Activated naive CD4-positive, alpha-beta T cell treated with anti-CD3 and anti-CD28 coated beads, Interleukin-2, amount 10 ng/mL, durations not matched to agents 7 days and 5 days (primary cell): ENCODE data around the gene IL15RA.
"Not testable (repeated sequence)": the region's sequence is repeated elsewhere in the genome, so short reads cannot be mapped to it uniquely, and the experiment has no call there.

Experiments used
- CTCF ChIA-PET: fragments of 350-600 bp; sonication (Branson Sonifier 250); formaldehyde crosslinking; loops from one replicate; lab custom pipeline; 2021; ENCODE audit warnings: antibody characterized with exemption; lab: Charles Lee
- DNase-seq: peaks from one replicate; pipeline ENCODE4 v3.0.0-alpha.2; 2020
- H3K27ac Mint-ChIP-seq: one replicate; pipeline ENCODE4 v1.8.0; 2021; ENCODE audit warnings: mild to moderate bottlenecking, moderate library complexity, mixed read lengths
- H3K27me3 Mint-ChIP-seq: one replicate; pipeline ENCODE4 v1.8.0; 2021; ENCODE audit warnings: mild to moderate bottlenecking, mixed read lengths
- H3K36me3 Mint-ChIP-seq: one replicate; pipeline ENCODE4 v1.8.0; 2021; ENCODE audit warnings: mixed read lengths
- H3K4me1 Mint-ChIP-seq: one replicate; pipeline ENCODE4 v1.8.0; 2021; ENCODE audit warnings: mixed read lengths
- H3K4me3 Mint-ChIP-seq: one replicate; pipeline ENCODE4 v1.8.0; 2021; ENCODE audit warnings: mild to moderate bottlenecking, moderate library complexity, mixed read lengths
- H3K9me3 Mint-ChIP-seq: one replicate; pipeline ENCODE4 v1.8.0; 2021; ENCODE audit warnings: mixed read lengths

Gene IL15RA

GRCh38 chr10:5946419-5946775 lies 30.9 kb downstream of the IL15RA start:
- H3K4me1 Mint-ChIP-seq, result peaks cover 12% of the 10 kb centered on the region
- H3K36me3 Mint-ChIP-seq, CTCF ChIA-PET, DNase-seq, H3K27ac Mint-ChIP-seq, H3K9me3 Mint-ChIP-seq, H3K27me3 Mint-ChIP-seq, H3K4me3 Mint-ChIP-seq: not testable (repeated sequence)

- H3K27ac Mint-ChIP-seq, result no peak overlapping the region
- peak overlapping the region; percentile 36 for H3K4me3 Mint-ChIP-seq
- DNase-seq, result no peak
- H3K27me3 Mint-ChIP-seq, result peaks cover 9% of the 10 kb centered on the region
- H3K9me3 Mint-ChIP-seq, result no peaks in the 10 kb centered on the region
- peaks cover 12% of the 10 kb centered on the region for H3K4me1 Mint-ChIP-seq
- CTCF ChIA-PET, result no interaction called here
- H3K36me3 Mint-ChIP-seq, result no peaks in the 10 kb centered on the region
Observed at GRCh38 chr10:5945561-5946418, 31.6 kb downstream of the IL15RA start.

GRCh38 chr10:5945190-5945509 lies 32.2 kb downstream of the IL15RA start:
- Mint-ChIP-seq H3K4me1 (peaks cover 12% of the 10 kb centered on the region), H3K9me3 (no peaks in the 10 kb centered on the region), H3K36me3 (no peaks in the 10 kb centered on the region), H3K27ac (no peak overlapping the region), H3K27me3 (peaks cover 9% of the 10 kb centered on the region), H3K4me3 (no peak overlapping the region)
- CTCF ChIA-PET, result no interaction called here
- no peak for DNase-seq

GRCh38 chr10:5944389-5945189 lies 32.8 kb downstream of the IL15RA start:
- Mint-ChIP-seq H3K36me3 (no peaks in the 10 kb centered on the region), H3K9me3 (no peaks in the 10 kb centered on the region), H3K4me1 (peaks cover 12% of the 10 kb centered on the region), H3K27ac (no peak overlapping the region), H3K27me3 (peaks cover 9% of the 10 kb centered on the region), H3K4me3 (no peak overlapping the region)
- DNase-seq, result no peak
- CTCF ChIA-PET, result no interaction called here

GRCh38 chr10:5943536-5943935 lies 33.8 kb downstream of the IL15RA start:
- Mint-ChIP-seq H3K27me3 (peaks cover 9% of the 10 kb centered on the region), H3K27ac (no peak overlapping the region), H3K9me3 (no peaks in the 10 kb centered on the region), H3K36me3 (peaks cover 3% of the 10 kb centered on the region), H3K4me1 (peaks cover 12% of the 10 kb centered on the region), H3K4me3 (no peak overlapping the region)
- CTCF ChIA-PET, result no interaction called here
- DNase-seq, result no peak

GRCh38 chr10:5942474-5942873 lies 34.9 kb downstream of the IL15RA start:
- H3K27ac Mint-ChIP-seq, result no peak overlapping the region
- no peak overlapping the region for H3K4me3 Mint-ChIP-seq
- peaks cover 9% of the 10 kb centered on the region for H3K27me3 Mint-ChIP-seq
- CTCF ChIA-PET, result no interaction called here
- H3K36me3 Mint-ChIP-seq, result peaks cover 13% of the 10 kb centered on the region
- H3K4me1 Mint-ChIP-seq, result peaks cover 12% of the 10 kb centered on the region
- no peaks in the 10 kb centered on the region for H3K9me3 Mint-ChIP-seq
- DNase-seq, result no peak

GRCh38 chr10:5942001-5942400 lies 35.3 kb downstream of the IL15RA start:
- CTCF ChIA-PET, result no interaction called here
- no peak for DNase-seq
- Mint-ChIP-seq H3K4me1 (peaks cover 12% of the 10 kb centered on the region), H3K9me3 (no peaks in the 10 kb centered on the region), H3K36me3 (peaks cover 13% of the 10 kb centered on the region), H3K4me3 (no peak overlapping the region), H3K27ac (no peak overlapping the region), H3K27me3 (peaks cover 9% of the 10 kb centered on the region)

GRCh38 chr10:5941579-5941978 lies 35.8 kb downstream of the IL15RA start:
- Mint-ChIP-seq H3K36me3 (peaks cover 16% of the 10 kb centered on the region), H3K9me3 (no peaks in the 10 kb centered on the region), H3K27ac (no peak overlapping the region), H3K4me3 (no peak overlapping the region), H3K4me1 (peaks cover 10% of the 10 kb centered on the region), H3K27me3 (peaks cover 9% of the 10 kb centered on the region)
- CTCF ChIA-PET, result no interaction called here
- DNase-seq, result no peak

- Mint-ChIP-seq H3K36me3 (peaks cover 20% of the 10 kb centered on the region), H3K27me3 (peaks cover 9% of the 10 kb centered on the region), H3K27ac (no peak overlapping the region), H3K4me3 (no peak overlapping the region), H3K9me3 (no peaks in the 10 kb centered on the region), H3K4me1 (peaks cover 6% of the 10 kb centered on the region)
- CTCF ChIA-PET, result no interaction called here
- no peak for DNase-seq
Observed at GRCh38 chr10:5940807-5941218, 36.5 kb downstream of the IL15RA start.

- H3K9me3 Mint-ChIP-seq, result no peaks in the 10 kb centered on the region
- peaks cover 5% of the 10 kb centered on the region for H3K27me3 Mint-ChIP-seq
- no peak for DNase-seq
- peaks cover 35% of the 10 kb centered on the region for H3K36me3 Mint-ChIP-seq
- no peaks in the 10 kb centered on the region for H3K4me1 Mint-ChIP-seq
- no peak overlapping the region for H3K4me3 Mint-ChIP-seq
- H3K27ac Mint-ChIP-seq, result no peak overlapping the region
- CTCF ChIA-PET, result no interaction called here
Observed at GRCh38 chr10:5938291-5938690, 39.1 kb downstream of the IL15RA start.

- Mint-ChIP-seq H3K36me3 (peaks cover 44% of the 10 kb centered on the region), H3K9me3 (no peaks in the 10 kb centered on the region), H3K27ac (no peak overlapping the region), H3K27me3 (no peaks in the 10 kb centered on the region), H3K4me3 (no peak overlapping the region), H3K4me1 (no peaks in the 10 kb centered on the region)
- no peak for DNase-seq
- CTCF ChIA-PET, result interaction anchor here (0.6 kb wide), 1 partner anchor 182 kb away, joined by 3 read pairs; no protein-coding TSS in a partner anchor
Observed at GRCh38 chr10:5937016-5937415, 40.3 kb downstream of the IL15RA start.

- no peak overlapping the region for H3K4me3 Mint-ChIP-seq
- DNase-seq, result no peak
- H3K36me3 Mint-ChIP-seq, result peaks cover 49% of the 10 kb centered on the region
- no peaks in the 10 kb centered on the region for H3K27me3 Mint-ChIP-seq
- H3K9me3 Mint-ChIP-seq, result no peaks in the 10 kb centered on the region
- no peaks in the 10 kb centered on the region for H3K4me1 Mint-ChIP-seq
- CTCF ChIA-PET, result no interaction called here
- no peak overlapping the region for H3K27ac Mint-ChIP-seq
Observed at GRCh38 chr10:5935628-5936027, 41.7 kb downstream of the IL15RA start.

GRCh38 chr10:5933909-5934546 lies 43.3 kb downstream of the IL15RA start:
- Mint-ChIP-seq H3K4me1 (no peaks in the 10 kb centered on the region), H3K36me3 (peaks cover 63% of the 10 kb centered on the region), H3K4me3 (no peak overlapping the region), H3K27me3 (no peaks in the 10 kb centered on the region), H3K27ac (no peak overlapping the region), H3K9me3 (no peaks in the 10 kb centered on the region)
- no peak for DNase-seq
- CTCF ChIA-PET, result interaction anchor here (0.8 kb wide), 1 partner anchor 32 kb away, joined by 3 read pairs; no protein-coding TSS in a partner anchor

GRCh38 chr10:5932345-5932744 lies 45.0 kb downstream of the IL15RA start:
- peaks cover 61% of the 10 kb centered on the region for H3K36me3 Mint-ChIP-seq
- no peak for DNase-seq
- H3K4me3 Mint-ChIP-seq, result no peak overlapping the region
- no peak overlapping the region for H3K27ac Mint-ChIP-seq
- no peaks in the 10 kb centered on the region for H3K4me1 Mint-ChIP-seq
- CTCF ChIA-PET, result no interaction called here
- no peaks in the 10 kb centered on the region for H3K27me3 Mint-ChIP-seq
- no peaks in the 10 kb centered on the region for H3K9me3 Mint-ChIP-seq
